Esophagus muscularis mucosa (tissue), 4 donors: ENCODE results near the gene ATRNL1. TPM values are rescaled to one million over a fixed set of nuclear protein-coding genes. Genes with fewer than 3 reads are reported as not detected.

Experiments used
- DNase-seq: peaks from one replicate; pipeline ENCODE4 v3.0.0-alpha.2; 2017; ENCODE audit errors: extremely low spot score
- H3K27ac ChIP-seq, 4 donors: fragments of 200-600 bp; sonication (generic); replicated peaks in 1 of 4; 1 replicate in 3 of 4; 2 replicates in 1 of 4; pipeline ENCODE4 v1.5.1; 2016 to 2019; ENCODE audit warnings: mild to moderate bottlenecking in 1 of 4
- H3K27me3 ChIP-seq, 4 donors: fragments of 200-600 bp; sonication (generic); one replicate each; pipeline versions ENCODE4 v1.5.1 to v1.6.0; 2016 to 2019
- H3K36me3 ChIP-seq, 4 donors: fragments of 200-600 bp; sonication (generic); one replicate each; pipeline ENCODE4 v1.5.1; 2016 to 2019
- H3K4me1 ChIP-seq, 4 donors: fragments of 200-600 bp; sonication (generic); one replicate each; pipeline ENCODE4 v1.5.1; 2016 to 2019
- H3K4me3 ChIP-seq, 4 donors: fragments of 200-600 bp; sonication (generic); 1 replicate in 2 of 4; 2 replicates in 2 of 4; pipeline ENCODE4 v1.5.1; 2016 to 2019; ENCODE audit warnings: mild to moderate bottlenecking in 4 of 4, moderate library complexity in 1 of 4
- H3K9me3 ChIP-seq, 4 donors: fragments of 200-600 bp; sonication (generic); 1 replicate in 3 of 4; 2 replicates in 1 of 4; pipeline ENCODE4 v1.5.1; 2016 to 2019
- EP300 ChIP-seq: sonication (generic); formaldehyde crosslinking; IDR thresholded peaks from one replicate; pipeline ENCODE4 v1.6.1; 2017; ENCODE audit warnings: antibody characterized with exemption
- POLR2A ChIP-seq: fragments of 450-650 bp; IDR thresholded peaks from one replicate; pipeline ENCODE4 v1.6.1; 2017; ENCODE audit warnings: antibody characterized with exemption, moderate library complexity, mild to moderate bottlenecking, low read depth
- POLR2AphosphoS5 ChIP-seq, 2 donors: sonication (generic); formaldehyde crosslinking; IDR thresholded peaks; one replicate each; pipeline ENCODE4 v1.6.1; 2017; ENCODE audit warnings: antibody characterized with exemption in 2 of 2
- WGBS: methylation state at CpG from one replicate; pipeline ENCODE4 v1.1.5; 2018; 5-methylcytosine and 5-hydroxymethylcytosine counted together
- intact Hi-C: fragments of 100-400 bp; cut with DNase I; formaldehyde crosslinking; loops from one replicate; pipeline ENCODE4 v1.15.1; 2023
- total RNA-seq, 4 donors: library from RNA; depleted of rRNA; stranded (reverse); fragments of >200 nt; gene quantifications; one replicate each; pipeline versions ENCODE4 v1.1.0 to v1.2.1, GENCODE V29; 2016
- TF ChIP-seq, protein P1 (sequence below), 3 experiments: fragments of 200-600 bp in 2 of 3; fragments of 450-650 bp in 1 of 3; sonication (generic) in 2 of 3; IDR thresholded peaks; one replicate each; pipeline ENCODE4 v1.5.1; 2017 to 2019; ENCODE audit warnings: antibody characterized with exemption in 3 of 3, mild to moderate bottlenecking in 2 of 3, moderate library complexity in 1 of 3

ATRNL1 gene
- total RNA-seq, 4 donors from 2014 or later: 5.0 to 18.0 (median 11.3) TPM

GRCh38 chr10:115084277-115084850, 8.8 kb upstream of the ATRNL1 start:
- Histone ChIP-seq H3K27me3 (no peaks in the 10 kb centered on the region), H3K9me3 (peaks cover 0 to 6% (median 0%) of the 10 kb centered on the region in 4 donors), H3K36me3 (no peaks in the 10 kb centered on the region), H3K27ac (no peak overlapping the region), H3K4me3 (no peak overlapping the region), H3K4me1 (peaks cover 0 to 13% (median 3%) of the 10 kb centered on the region in 4 donors)
- TF ChIP-seq POLR2A (no peak), POLR2AphosphoS5 (IDR thresholded peaks at IDR 0.05) (no peak), EP300 (no peak)
- TF ChIP-seq, protein P1, sequence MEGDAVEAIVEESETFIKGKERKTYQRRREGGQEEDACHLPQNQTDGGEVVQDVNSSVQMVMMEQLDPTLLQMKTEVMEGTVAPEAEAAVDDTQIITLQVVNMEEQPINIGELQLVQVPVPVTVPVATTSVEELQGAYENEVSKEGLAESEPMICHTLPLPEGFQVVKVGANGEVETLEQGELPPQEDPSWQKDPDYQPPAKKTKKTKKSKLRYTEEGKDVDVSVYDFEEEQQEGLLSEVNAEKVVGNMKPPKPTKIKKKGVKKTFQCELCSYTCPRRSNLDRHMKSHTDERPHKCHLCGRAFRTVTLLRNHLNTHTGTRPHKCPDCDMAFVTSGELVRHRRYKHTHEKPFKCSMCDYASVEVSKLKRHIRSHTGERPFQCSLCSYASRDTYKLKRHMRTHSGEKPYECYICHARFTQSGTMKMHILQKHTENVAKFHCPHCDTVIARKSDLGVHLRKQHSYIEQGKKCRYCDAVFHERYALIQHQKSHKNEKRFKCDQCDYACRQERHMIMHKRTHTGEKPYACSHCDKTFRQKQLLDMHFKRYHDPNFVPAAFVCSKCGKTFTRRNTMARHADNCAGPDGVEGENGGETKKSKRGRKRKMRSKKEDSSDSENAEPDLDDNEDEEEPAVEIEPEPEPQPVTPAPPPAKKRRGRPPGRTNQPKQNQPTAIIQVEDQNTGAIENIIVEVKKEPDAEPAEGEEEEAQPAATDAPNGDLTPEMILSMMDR (IDR thresholded peaks at IDR 0.05): no peak
- WGBS: 82% methylated on average over 5 of the region's 5 CpGs
- no peak for DNase-seq
- intact Hi-C loops: no loop called here

- 89% methylated on average over 6 of the region's 6 CpGs for WGBS
- intact Hi-C loops: loop anchor here (10.0 kb wide), 2 partner anchors 146 to 216 kb away; no protein-coding TSS in a partner anchor
- TF ChIP-seq EP300 (no peak), POLR2AphosphoS5 (IDR thresholded peaks at IDR 0.05) (no peak)
- no peak overlapping the region for H3K4me3 ChIP-seq
- H3K27me3 ChIP-seq: peaks cover 0 to 14% (median 3%) of the 10 kb centered on the region in 4 donors
- H3K36me3 ChIP-seq: no peaks in the 10 kb centered on the region
- no peak overlapping the region for H3K27ac ChIP-seq
- peaks cover 6 to 29% (median 24%) of the 10 kb centered on the region in 4 donors for H3K4me1 ChIP-seq
- H3K9me3 ChIP-seq: peaks cover 0 to 6% (median 0%) of the 10 kb centered on the region in 4 donors
- no peak for DNase-seq
Measured at GRCh38 chr10:115091161-115091560, 2.0 kb upstream of the ATRNL1 start.

- Histone ChIP-seq H3K27me3 (peaks cover 0 to 14% (median 3%) of the 10 kb centered on the region in 4 donors), H3K4me1 (peaks cover 6 to 29% (median 24%) of the 10 kb centered on the region in 4 donors), H3K27ac (peak overlapping the region; percentile 44 to 81 (median 78)), H3K9me3 (peaks cover 0 to 3% (median 0%) of the 10 kb centered on the region in 4 donors), H3K4me3 (peak overlapping the region; percentile 55 to 87 (median 78)), H3K36me3 (no peaks in the 10 kb centered on the region)
- intact Hi-C loops: loop anchor here (10.0 kb wide), 2 partner anchors 147 to 217 kb away; no protein-coding TSS in a partner anchor
- WGBS: 3% methylated on average over 9 of the region's 10 CpGs
- no peak for TF ChIP-seq POLR2AphosphoS5 (IDR thresholded peaks at IDR 0.05)
- TF ChIP-seq, protein P1 (IDR thresholded peaks at IDR 0.05): no peak
- no peak for TF ChIP-seq POLR2A
- TF ChIP-seq EP300: no peak
- DNase-seq: no peak
Measured at GRCh38 chr10:115092258-115092554, 959 bp upstream of the ATRNL1 start.

- Histone ChIP-seq H3K27ac (peak overlapping the region; percentile 44 to 81 (median 78)), H3K4me3 (peak overlapping the region; percentile 55 to 87 (median 78)), H3K4me1 (peaks cover 6 to 29% (median 24%) of the 10 kb centered on the region in 4 donors), H3K27me3 (peaks cover 0 to 14% (median 3%) of the 10 kb centered on the region in 4 donors), H3K9me3 (no peaks in the 10 kb centered on the region), H3K36me3 (no peaks in the 10 kb centered on the region)
- no peak for TF ChIP-seq POLR2A
- TF ChIP-seq POLR2AphosphoS5 (IDR thresholded peaks at IDR 0.05): no peak
- TF ChIP-seq EP300: no peak
- TF ChIP-seq, protein P1 (IDR thresholded peaks at IDR 0.05): no peak
- WGBS: 2% methylated on average over 27 of the region's 75 CpGs
- DNase-seq: no peak
- intact Hi-C loops: loop anchor here (10.0 kb wide), 2 partner anchors 148 to 218 kb away; no protein-coding TSS in a partner anchor
Measured at GRCh38 chr10:115092555-115093285, 445 bp upstream of the ATRNL1 start.

DNA sequence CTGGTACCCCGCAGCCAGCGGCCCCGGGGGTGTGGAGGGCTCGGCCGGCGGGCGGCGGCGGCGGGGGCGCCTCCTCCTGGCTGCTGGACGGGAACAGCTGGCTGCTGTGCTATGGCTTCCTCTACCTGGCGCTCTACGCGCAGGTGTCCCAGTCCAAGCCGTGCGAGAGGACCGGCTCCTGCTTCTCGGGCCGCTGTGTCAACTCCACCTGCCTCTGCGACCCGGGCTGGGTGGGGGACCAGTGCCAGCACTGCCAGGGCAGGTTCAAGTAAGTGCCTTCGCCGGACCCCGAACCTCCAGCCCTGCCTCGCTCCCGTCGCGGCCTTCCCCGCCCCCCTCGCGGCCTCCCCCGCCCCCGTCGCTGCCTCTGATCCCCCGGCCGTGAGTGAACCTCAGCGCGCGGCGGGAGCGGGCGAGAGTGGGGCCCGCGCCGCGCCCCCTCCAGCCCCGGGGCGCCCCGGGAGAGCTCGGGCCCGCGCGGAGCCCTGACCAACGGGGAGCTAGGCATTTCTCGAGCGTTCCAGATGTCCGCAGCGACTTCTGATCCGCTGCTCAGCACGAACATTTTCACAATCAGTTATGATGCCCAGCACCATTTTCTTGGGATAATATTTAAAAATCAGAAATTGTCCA, 727 bp downstream of the ATRNL1 start:
- intact Hi-C loops: loop anchor here (10.0 kb wide), 2 partner anchors 149 to 219 kb away; no protein-coding TSS in a partner anchor
- H3K27ac ChIP-seq: peak overlapping the region; percentile 44 to 81 (median 78)
- H3K27me3 ChIP-seq: peaks cover 0 to 14% (median 3%) of the 10 kb centered on the region in 4 donors
- TF ChIP-seq POLR2AphosphoS5 (IDR thresholded peaks at IDR 0.05): no peak
- TF ChIP-seq POLR2A: no peak
- TF ChIP-seq, protein P1 (IDR thresholded peaks at IDR 0.05): no peak
- TF ChIP-seq EP300: no peak
- peaks cover 6 to 29% (median 24%) of the 10 kb centered on the region in 4 donors for H3K4me1 ChIP-seq
- WGBS: 0% methylated on average over 3 of the region's 61 CpGs
- DNase-seq: no peak
- H3K9me3 ChIP-seq: no peaks in the 10 kb centered on the region
- H3K4me3 ChIP-seq: peak overlapping the region; percentile 55 to 87 (median 78)
- no peaks in the 10 kb centered on the region for H3K36me3 ChIP-seq
